BLaER1 (cell line): Measurements from ENCODE around the gene HBD.

ENCODE experiments used
- H3K27ac ChIP-seq: shearing (Covaris generic); formaldehyde crosslinking; 2 replicates; pipeline ENCODE4 v1.8.1; 2022
- H3K27me3 ChIP-seq: shearing (Covaris generic); formaldehyde crosslinking; 2 replicates; pipeline ENCODE4 v1.8.1; 2022
- H3K36me3 ChIP-seq: shearing (Covaris generic); formaldehyde crosslinking; 2 replicates; pipeline ENCODE4 v1.8.1; 2022
- H3K4me1 ChIP-seq: shearing (Covaris generic); formaldehyde crosslinking; 2 replicates; pipeline ENCODE4 v1.8.1; 2022
- H3K4me2 ChIP-seq: shearing (Covaris generic); formaldehyde crosslinking; 2 replicates; pipeline ENCODE4 v1.8.1; 2022
- H3K4me3 ChIP-seq: shearing (Covaris generic); formaldehyde crosslinking; 2 replicates; pipeline ENCODE4 v1.8.1; 2022
- H3K9ac ChIP-seq: shearing (Covaris generic); formaldehyde crosslinking; 2 replicates; pipeline ENCODE4 v1.8.1; 2022
- H3K9me3 ChIP-seq: shearing (Covaris generic); formaldehyde crosslinking; 2 replicates; pipeline ENCODE4 v1.8.1; 2022
- H4K20me1 ChIP-seq: shearing (Covaris generic); formaldehyde crosslinking; 2 replicates; pipeline ENCODE4 v1.8.1; 2022
- Cebpa-rat ChIP-seq: shearing (Covaris generic); IDR thresholded peaks from 2 replicates; pipeline ENCODE4 v1.8.1; 2022

HBD gene

DNA sequence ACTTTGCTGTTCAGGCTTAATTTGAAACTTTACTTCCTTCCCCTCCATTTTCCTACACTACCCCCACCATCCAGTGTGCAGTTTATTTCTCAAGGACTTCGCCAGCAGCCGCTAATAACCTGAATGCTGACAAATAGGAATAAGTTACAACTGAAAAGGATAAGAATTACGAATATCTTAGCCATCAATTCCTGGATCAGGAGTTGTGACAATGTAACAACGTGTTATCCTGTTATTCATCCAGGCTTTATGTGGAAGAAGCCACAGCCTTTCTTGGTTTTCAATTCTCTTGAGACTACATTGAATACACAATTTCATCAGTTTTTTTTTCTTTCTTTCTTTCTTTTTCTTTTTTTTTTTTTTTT, 9.5 kb upstream of the HBD start:
- no peak overlapping the region for H3K27ac ChIP-seq
- no peak overlapping the region for H3K9ac ChIP-seq
- no peaks in the 10 kb centered on the region for H4K20me1 ChIP-seq
- no peak for TF ChIP-seq Cebpa-rat
- H3K4me3 ChIP-seq: no peak overlapping the region
- H3K9me3 ChIP-seq: no peaks in the 10 kb centered on the region
- no peaks in the 10 kb centered on the region for H3K27me3 ChIP-seq
- no peaks in the 10 kb centered on the region for H3K4me1 ChIP-seq
- no peaks in the 10 kb centered on the region for H3K36me3 ChIP-seq
- no peak overlapping the region for H3K4me2 ChIP-seq

DNA sequence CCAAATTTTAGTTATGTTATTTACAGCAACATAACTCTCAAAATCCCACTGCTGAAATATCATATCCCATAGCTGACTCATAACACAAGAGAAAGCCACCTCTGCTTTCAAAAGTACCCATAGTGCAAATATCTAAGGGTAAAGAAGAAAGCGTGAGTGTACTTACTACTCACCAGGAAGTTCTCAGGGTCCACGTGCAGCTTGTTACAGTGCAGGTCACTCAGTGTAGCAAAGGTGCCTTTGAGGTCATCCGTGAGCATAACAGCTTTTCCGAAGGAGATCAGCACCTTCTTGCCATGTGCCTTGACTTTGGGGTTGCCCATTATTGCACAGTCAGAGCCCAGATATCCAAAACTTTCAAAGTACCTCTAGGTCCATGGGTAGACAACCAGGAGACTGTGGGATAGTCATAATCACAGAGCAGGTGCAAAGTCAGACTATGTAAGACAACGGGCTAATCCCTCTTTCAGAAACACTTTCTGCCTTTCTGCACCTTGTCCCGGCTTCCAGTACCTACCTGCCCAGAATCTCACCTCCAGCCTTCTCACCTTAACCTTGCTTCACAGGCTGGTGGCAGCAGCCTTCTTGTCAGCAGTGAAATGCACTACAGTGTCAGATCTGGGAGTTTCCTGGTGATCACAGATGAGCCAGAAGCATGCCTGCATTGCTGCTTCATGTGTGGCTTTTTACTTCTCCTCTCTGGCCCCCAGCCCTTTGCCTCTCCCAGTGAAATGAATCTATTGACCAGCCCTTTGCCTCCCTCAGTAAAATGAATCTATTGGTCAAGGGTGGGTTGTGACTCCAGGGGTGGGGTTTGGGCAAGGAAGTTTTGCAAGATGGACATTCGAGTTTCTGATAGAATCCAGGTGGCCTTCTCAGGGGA, 8.9 kb upstream of the HBD start:
- no peak overlapping the region for H3K9ac ChIP-seq
- H3K9me3 ChIP-seq: no peaks in the 10 kb centered on the region
- H3K36me3 ChIP-seq: no peaks in the 10 kb centered on the region
- TF ChIP-seq Cebpa-rat: no peak
- H3K4me2 ChIP-seq: no peak overlapping the region
- H3K27me3 ChIP-seq: no peaks in the 10 kb centered on the region
- no peak overlapping the region for H3K27ac ChIP-seq
- no peaks in the 10 kb centered on the region for H4K20me1 ChIP-seq
- no peak overlapping the region for H3K4me3 ChIP-seq
- H3K4me1 ChIP-seq: no peaks in the 10 kb centered on the region

DNA sequence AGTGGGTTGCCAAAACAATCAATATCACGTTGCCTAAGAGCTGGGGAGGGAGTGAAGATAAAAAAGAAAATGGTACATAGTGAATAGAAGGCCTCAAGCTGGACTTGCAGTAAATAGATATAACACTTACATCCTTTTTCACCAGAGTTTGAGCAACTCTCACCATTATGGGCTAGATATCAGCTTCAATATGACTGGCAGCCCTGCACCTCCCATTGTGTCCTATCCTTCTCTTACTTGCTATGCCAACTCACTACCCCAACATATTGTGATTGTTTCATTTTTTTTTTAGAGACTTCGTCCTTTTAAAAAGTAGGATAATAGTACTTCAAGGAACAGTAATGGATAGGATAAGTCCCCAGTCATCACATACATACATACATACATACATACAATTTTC, 7.9 kb upstream of the HBD start:
- Histone ChIP-seq H3K4me1 (no peaks in the 10 kb centered on the region), H3K27me3 (no peaks in the 10 kb centered on the region), H3K9ac (no peak overlapping the region), H4K20me1 (no peaks in the 10 kb centered on the region), H3K4me2 (no peak overlapping the region), H3K27ac (no peak overlapping the region), H3K9me3 (no peaks in the 10 kb centered on the region), H3K36me3 (no peaks in the 10 kb centered on the region), H3K4me3 (no peak overlapping the region)
- no peak for TF ChIP-seq Cebpa-rat

DNA sequence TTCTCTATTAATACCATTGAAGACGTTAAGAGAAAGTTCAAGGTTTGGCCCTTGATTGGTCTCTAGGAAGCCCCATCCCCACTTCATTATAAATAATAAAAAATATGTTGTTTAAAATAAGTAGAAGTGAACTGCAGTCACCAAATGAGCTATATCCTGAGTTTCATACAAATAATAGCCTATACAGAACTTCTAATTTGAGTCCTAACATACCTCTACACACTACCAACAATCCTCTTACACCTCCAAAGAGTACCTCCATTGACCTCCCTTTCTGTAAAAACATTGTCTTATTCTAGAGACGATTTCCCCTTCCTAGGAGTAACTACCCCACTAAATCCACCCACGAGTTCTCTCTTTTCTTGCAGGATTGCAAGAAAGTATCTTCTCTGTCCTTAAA, 7.2 kb upstream of the HBD start:
- no peaks in the 10 kb centered on the region for H3K4me1 ChIP-seq
- no peak overlapping the region for H3K9ac ChIP-seq
- no peak overlapping the region for H3K4me2 ChIP-seq
- H3K4me3 ChIP-seq: no peak overlapping the region
- TF ChIP-seq Cebpa-rat: no peak
- no peak overlapping the region for H3K27ac ChIP-seq
- no peaks in the 10 kb centered on the region for H4K20me1 ChIP-seq
- H3K27me3 ChIP-seq: no peaks in the 10 kb centered on the region
- no peaks in the 10 kb centered on the region for H3K36me3 ChIP-seq
- H3K9me3 ChIP-seq: no peaks in the 10 kb centered on the region

DNA sequence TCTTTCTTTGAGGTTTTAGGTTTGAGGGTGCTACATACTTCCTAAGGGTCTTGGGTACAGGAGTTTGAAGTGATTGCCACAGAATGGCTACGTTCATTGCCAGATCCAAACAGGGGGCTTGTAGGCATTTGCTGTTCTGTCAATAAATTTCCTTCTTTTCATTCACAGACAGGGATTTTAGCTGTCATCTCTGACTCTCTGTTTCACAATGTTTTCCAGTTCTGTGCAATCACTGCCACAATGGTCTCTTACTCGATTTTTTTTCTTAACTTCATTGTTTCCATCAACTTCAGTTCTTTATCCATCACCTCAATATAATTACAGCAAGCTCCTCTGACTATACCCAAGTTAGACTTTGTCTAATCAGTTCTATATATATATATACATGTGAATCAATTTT, 6.2 kb upstream of the HBD start:
- Histone ChIP-seq H3K36me3 (no peaks in the 10 kb centered on the region), H3K4me1 (no peaks in the 10 kb centered on the region), H3K4me3 (no peak overlapping the region), H3K9ac (no peak overlapping the region), H4K20me1 (no peaks in the 10 kb centered on the region), H3K27me3 (no peaks in the 10 kb centered on the region), H3K27ac (no peak overlapping the region), H3K9me3 (no peaks in the 10 kb centered on the region), H3K4me2 (no peak overlapping the region)
- TF ChIP-seq Cebpa-rat: no peak

DNA sequence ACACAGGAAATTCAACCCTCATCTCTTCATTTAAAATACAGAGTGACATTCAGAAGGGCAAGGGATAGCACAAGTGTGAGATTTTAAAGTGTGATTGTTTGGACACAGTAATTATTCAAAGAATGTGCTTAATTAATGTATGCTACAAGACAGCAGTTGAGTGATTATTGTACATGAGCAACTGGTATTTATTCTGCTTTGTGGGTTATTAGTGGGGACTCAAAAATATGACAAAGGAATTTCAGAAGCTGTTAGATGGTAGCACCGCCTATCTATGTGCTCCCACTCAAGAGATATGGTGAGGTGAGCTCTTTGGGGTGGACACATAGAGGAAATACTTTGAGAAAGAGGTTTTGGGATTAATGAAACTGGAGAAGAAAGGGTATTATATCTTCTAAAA, 5.8 kb upstream of the HBD start:
- Histone ChIP-seq H3K4me3 (no peak overlapping the region), H4K20me1 (no peaks in the 10 kb centered on the region), H3K27ac (no peak overlapping the region), H3K27me3 (no peaks in the 10 kb centered on the region), H3K4me2 (no peak overlapping the region), H3K4me1 (no peaks in the 10 kb centered on the region), H3K9me3 (no peaks in the 10 kb centered on the region), H3K36me3 (no peaks in the 10 kb centered on the region), H3K9ac (no peak overlapping the region)
- no peak for TF ChIP-seq Cebpa-rat

DNA sequence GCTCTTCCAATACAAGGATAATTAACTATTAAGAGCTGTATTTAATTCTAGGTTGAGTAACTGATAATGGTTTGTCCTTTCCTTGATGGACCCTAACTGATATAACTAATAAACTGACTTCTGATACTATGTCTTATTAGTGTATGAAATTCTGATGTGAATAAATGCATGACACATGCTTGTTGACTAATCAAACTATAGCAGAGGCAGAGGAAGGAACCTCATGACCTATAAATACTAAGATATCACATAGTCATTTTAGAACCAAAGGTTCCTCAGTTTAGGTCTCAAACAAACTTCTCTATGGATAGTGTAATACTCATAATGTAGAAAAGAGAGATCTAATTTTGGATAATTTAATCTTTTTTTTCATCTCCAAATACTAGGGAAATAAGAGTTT, 4.8 kb upstream of the HBD start:
- Histone ChIP-seq H4K20me1 (no peaks in the 10 kb centered on the region), H3K4me1 (peaks cover 7% of the 10 kb centered on the region), H3K9ac (no peak overlapping the region), H3K36me3 (no peaks in the 10 kb centered on the region), H3K4me3 (no peak overlapping the region), H3K27me3 (no peaks in the 10 kb centered on the region), H3K4me2 (no peak overlapping the region), H3K27ac (no peak overlapping the region), H3K9me3 (no peaks in the 10 kb centered on the region)
- TF ChIP-seq Cebpa-rat: no peak

DNA sequence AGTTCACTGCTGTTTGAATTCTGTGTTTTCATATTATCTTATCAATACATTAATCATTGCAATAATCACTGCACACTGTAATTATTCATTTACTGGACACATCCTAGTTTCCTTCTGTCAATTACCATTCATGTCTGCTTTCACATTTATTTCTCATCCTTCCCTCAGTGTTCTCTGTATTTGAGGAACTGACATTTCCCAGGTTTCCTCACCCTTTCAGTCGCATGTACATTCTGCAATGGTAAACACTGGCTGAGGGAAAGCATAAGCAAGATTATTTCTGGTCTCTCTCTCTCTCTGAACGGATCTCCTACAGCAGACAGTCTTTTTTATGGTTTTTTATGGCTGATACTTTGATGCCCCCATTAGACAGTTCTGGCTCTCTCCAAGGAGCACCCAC, 4.2 kb upstream of the HBD start:
- no peak overlapping the region for H3K4me2 ChIP-seq
- no peaks in the 10 kb centered on the region for H3K36me3 ChIP-seq
- no peak overlapping the region for H3K9ac ChIP-seq
- peaks cover 11% of the 10 kb centered on the region for H3K4me1 ChIP-seq
- H3K27ac ChIP-seq: no peak overlapping the region
- no peaks in the 10 kb centered on the region for H3K27me3 ChIP-seq
- no peak overlapping the region for H3K4me3 ChIP-seq
- no peak for TF ChIP-seq Cebpa-rat
- no peaks in the 10 kb centered on the region for H4K20me1 ChIP-seq
- H3K9me3 ChIP-seq: no peaks in the 10 kb centered on the region

DNA sequence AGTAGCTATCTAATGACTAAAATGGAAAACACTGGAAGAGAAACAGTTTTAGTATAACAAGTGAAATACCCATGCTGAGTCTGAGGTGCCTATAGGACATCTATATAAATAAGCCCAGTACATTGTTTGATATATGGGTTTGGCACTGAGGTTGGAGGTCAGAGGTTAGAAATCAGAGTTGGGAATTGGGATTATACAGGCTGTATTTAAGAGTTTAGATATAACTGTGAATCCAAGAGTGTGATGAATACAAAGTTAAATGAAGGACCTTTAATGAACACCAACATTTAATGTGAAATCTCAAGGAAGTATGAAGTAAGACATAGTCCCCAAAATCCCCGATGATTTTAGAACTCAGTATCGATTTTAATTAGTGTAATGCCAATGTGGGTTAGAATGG, 3.1 kb upstream of the HBD start:
- no peak for TF ChIP-seq Cebpa-rat
- Histone ChIP-seq H3K36me3 (no peaks in the 10 kb centered on the region), H3K4me3 (no peak overlapping the region), H3K4me1 (peaks cover 11% of the 10 kb centered on the region), H3K9me3 (no peaks in the 10 kb centered on the region), H3K27ac (no peak overlapping the region), H3K27me3 (no peaks in the 10 kb centered on the region), H3K9ac (no peak overlapping the region), H3K4me2 (no peak overlapping the region), H4K20me1 (no peaks in the 10 kb centered on the region)

DNA sequence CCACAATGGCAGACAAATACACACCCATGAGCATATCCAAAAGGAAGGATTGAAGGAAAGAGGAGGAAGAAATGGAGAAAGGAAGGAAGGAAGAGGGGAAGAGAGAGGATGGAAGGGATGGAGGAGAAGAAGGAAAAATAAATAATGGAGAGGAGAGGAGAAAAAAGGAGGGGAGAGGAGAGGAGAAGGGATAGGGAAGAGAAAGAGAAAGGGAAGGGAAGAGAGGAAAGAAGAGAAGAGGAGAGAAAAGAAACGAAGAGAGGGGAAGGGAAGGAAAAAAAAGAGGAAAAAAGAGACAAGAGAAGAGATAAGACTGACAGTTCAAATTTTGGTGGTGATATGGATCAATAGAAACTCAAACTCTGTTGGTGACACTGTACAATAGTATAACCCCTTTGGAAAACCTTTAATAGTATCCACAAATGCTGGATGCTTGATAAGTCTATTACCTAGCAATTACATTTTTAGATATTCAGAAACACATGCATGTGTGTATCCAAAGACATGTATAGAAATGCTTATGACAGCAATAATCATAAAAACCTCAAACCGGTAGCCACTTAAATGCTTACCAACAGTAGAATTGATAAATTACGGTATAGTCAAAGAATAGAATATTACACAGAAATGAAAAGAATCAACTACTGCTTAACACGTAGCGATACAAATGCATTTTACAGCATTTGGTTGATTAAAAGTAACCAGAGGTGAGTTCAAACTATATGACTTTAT, 1.2 kb upstream of the HBD start:
- Histone ChIP-seq H3K27me3 (no peaks in the 10 kb centered on the region), H3K4me3 (no peak overlapping the region), H3K9me3 (no peaks in the 10 kb centered on the region), H4K20me1 (no peaks in the 10 kb centered on the region), H3K36me3 (no peaks in the 10 kb centered on the region), H3K4me2 (no peak overlapping the region), H3K4me1 (peaks cover 11% of the 10 kb centered on the region), H3K9ac (no peak overlapping the region), H3K27ac (no peak overlapping the region)
- TF ChIP-seq Cebpa-rat: no peak
